ENCODE results near the gene ABCF3. TPM values are rescaled to one million over a fixed set of nuclear protein-coding genes. Genes with fewer than 3 reads are reported as not detected.
A peak's percentile ranks its signal among the peaks of the same experiment; 100 is the strongest.

ABCF3 gene
- total and polyA plus RNA-seq, 2 donors (not counting 3 experiments of a cell fraction or from before 2014, with no cell fraction given): 68.8 to 73.4 TPM

GRCh38 chr3:184175506-184175905 lies 10.5 kb upstream of the ABCF3 start:
- no peak for TF ChIP-seq POLR2AphosphoS5 (IDR thresholded peaks at IDR 0.05; ENCODE audit: insufficient read depth, low read depth, low read length)
- TF ChIP-seq GATA2 (IDR thresholded peaks at IDR 0.05; ENCODE audit: insufficient read depth, insufficient read length, low read depth, low read length): no peak
- no peak for TF ChIP-seq MYC (IDR thresholded peaks at IDR 0.05; ENCODE audit: low read depth, low read length)
- TF ChIP-seq CTCF (IDR thresholded peaks at IDR 0.05; ENCODE audit: extremely low read depth in 1 of 2, insufficient read depth in 1 of 2, low read depth in 1 of 2, low read length in 2 of 2): no peak
- no peak for TF ChIP-seq POLR2A (IDR thresholded peaks at IDR 0.05; ENCODE audit: low read depth, low read length)
- no peak for TF ChIP-seq EZH2 (IDR thresholded peaks at IDR 0.05; ENCODE audit: borderline replicate concordance, low read depth, low read length, severe bottlenecking)
- TF ChIP-seq MAX (IDR thresholded peaks at IDR 0.05; ENCODE audit: insufficient read depth, insufficient read length): no peak
- no peak for TF ChIP-seq FOS (IDR thresholded peaks at IDR 0.05; ENCODE audit: borderline replicate concordance, insufficient read depth, low read length)
- no peak for TF ChIP-seq JUN (IDR thresholded peaks at IDR 0.05; ENCODE audit: borderline replicate concordance, insufficient read depth, insufficient read length, low read depth)
- ChIA-PET CTCF (interaction anchor here (1.6 kb wide), 2 partner anchors 52 to 74 kb away, joined by 4 to 6 read pairs; partner anchors contain the start of gene EEF1AKMT4), POLR2A (no interaction called here)
- H4K20me1 ChIP-seq (replicated peaks; ENCODE audit: control insufficient read depth, extremely low read depth, insufficient read depth, low read length): no peaks in the 10 kb centered on the region
- H2AFZ ChIP-seq (ENCODE audit: low read depth, low read length): no peak overlapping the region
- intact Hi-C loops (cut with micrococcal nuclease) (loop anchor here (2.0 to 5.0 kb wide), 2 partner anchors 137 to 159 kb away; partner anchors contain the start of genes ABCC5 and EIF4G1), dilution Hi-C loops (cut with MboI; ENCODE audit: extremely low pct_ligation_motif_present, low sequenced_read_pairs) (no loop called here)
- peak overlapping the region; percentile 86 for H3K9ac ChIP-seq (replicated peaks; ENCODE audit: extremely low read depth, insufficient read depth, low read length)
- peaks cover 18 to 43% of the 10 kb centered on the region in 2 experiments for H3K36me3 ChIP-seq (ENCODE audit: control insufficient read depth in 2 of 2, extremely low read depth in 1 of 2, insufficient read depth in 2 of 2, low read length in 2 of 2)
- peak overlapping the region; percentile 81 for H3K4me2 ChIP-seq (ENCODE audit: insufficient read depth, low read length)
- no peak for DNase-seq (ENCODE audit: low read depth, low spot score)
- no peak for FAIRE-seq
- BruUV-seq (replicated peaks): TSS peak; percentile 11
- peak overlapping the region; percentile 84 to 97 (median 87) for H3K4me3 ChIP-seq (replicated peaks in 1 of 3; ENCODE audit: insufficient read depth in 1 of 3, low read depth in 1 of 3, low read length in 3 of 3)
- no peaks in the 10 kb centered on the region for H3K9me3 ChIP-seq (replicated peaks; ENCODE audit: control insufficient read depth, insufficient read depth, low read length)
- peaks cover 41% of the 10 kb centered on the region for H3K79me2 ChIP-seq (ENCODE audit: control insufficient read depth, insufficient read depth, low read length)
- H3K9me1 ChIP-seq (replicated peaks; ENCODE audit: control insufficient read depth, extremely low read depth, insufficient read depth, low read length): no peaks in the 10 kb centered on the region
- no peaks in the 10 kb centered on the region for H3K27me3 ChIP-seq (ENCODE audit: control insufficient read depth in 2 of 2, insufficient read depth in 2 of 2, low read length in 2 of 2)
- peak overlapping the region; percentile 73 for H3K27ac ChIP-seq (ENCODE audit: insufficient read depth, low read depth, low read length)
- H3K4me1 ChIP-seq (ENCODE audit: control insufficient read depth, extremely low read depth, insufficient read depth, low read length): peaks cover 28% of the 10 kb centered on the region
